C4-2B (cell line): ENCODE measurements around the gene MYO7B.

Experiments
- H3K27ac ChIP-seq: fragments of 450-650 bp; 2 replicates; pipeline ENCODE4 v1.5.1; 2017
- ZFX ChIP-seq: fragments of 450-650 bp; IDR thresholded peaks from 2 replicates; pipeline ENCODE4 v1.6.1; 2017
- TF ChIP-seq, protein P1 (sequence below): fragments of 450-650 bp; conservative IDR thresholded peaks from 2 replicates; pipeline ENCODE4 v1.5.1; 2017; ENCODE audit warnings: mild to moderate bottlenecking

MYO7B gene

GRCh38 chr2:127636248-127637235 is 101.1 kb downstream of the MYO7B start:
- no peak overlapping the region for H3K27ac ChIP-seq
- TF ChIP-seq, protein P1, sequence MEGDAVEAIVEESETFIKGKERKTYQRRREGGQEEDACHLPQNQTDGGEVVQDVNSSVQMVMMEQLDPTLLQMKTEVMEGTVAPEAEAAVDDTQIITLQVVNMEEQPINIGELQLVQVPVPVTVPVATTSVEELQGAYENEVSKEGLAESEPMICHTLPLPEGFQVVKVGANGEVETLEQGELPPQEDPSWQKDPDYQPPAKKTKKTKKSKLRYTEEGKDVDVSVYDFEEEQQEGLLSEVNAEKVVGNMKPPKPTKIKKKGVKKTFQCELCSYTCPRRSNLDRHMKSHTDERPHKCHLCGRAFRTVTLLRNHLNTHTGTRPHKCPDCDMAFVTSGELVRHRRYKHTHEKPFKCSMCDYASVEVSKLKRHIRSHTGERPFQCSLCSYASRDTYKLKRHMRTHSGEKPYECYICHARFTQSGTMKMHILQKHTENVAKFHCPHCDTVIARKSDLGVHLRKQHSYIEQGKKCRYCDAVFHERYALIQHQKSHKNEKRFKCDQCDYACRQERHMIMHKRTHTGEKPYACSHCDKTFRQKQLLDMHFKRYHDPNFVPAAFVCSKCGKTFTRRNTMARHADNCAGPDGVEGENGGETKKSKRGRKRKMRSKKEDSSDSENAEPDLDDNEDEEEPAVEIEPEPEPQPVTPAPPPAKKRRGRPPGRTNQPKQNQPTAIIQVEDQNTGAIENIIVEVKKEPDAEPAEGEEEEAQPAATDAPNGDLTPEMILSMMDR = no peak
- no peak for TF ChIP-seq ZFX

- H3K27ac ChIP-seq = no peak overlapping the region
- TF ChIP-seq, protein P1 = no peak
- TF ChIP-seq ZFX = no peak
Measured at GRCh38 chr2:127637236-127637630, 101.8 kb downstream of the MYO7B start.

- H3K27ac ChIP-seq = no peak overlapping the region
- no peak for TF ChIP-seq ZFX
- TF ChIP-seq, protein P1 = no peak
Measured at GRCh38 chr2:127637725-127638252, 102.3 kb downstream of the MYO7B start.

DNA sequence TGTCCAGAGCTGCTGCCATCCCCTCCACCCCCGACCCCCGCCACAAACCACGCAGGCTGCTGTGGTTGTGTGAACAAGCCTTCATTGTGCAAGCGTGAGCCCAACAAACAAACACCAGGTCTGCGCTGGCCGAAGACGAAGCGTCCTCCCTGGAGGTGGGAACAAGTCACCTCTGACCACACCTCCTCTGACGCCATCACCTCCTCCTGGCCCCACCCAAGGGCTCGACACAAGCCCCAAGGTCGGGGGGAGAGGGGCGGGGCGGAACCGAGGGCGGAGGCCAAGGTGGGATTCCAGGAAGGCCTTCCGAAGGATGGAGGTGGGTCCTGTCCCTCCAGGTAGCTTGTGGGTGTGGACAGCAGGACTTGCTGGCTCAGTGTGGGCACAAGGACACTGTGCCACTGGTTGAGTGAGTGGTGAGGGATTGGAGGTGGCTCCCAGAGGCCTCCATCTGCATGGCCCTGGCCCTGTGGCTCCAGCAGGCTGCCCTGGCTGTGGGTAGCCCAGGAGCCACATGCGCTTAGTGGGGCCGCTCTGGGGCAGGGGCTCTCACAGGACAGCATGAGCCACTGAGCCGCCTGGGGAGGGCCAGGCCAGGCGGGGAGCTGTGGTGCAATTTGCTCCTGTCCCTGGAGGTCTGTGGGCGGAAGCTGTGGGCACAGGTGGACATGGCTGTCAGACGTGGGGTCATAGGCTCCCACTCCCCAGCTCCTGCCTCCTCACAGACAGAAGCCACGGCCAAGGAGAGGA is 103.1 kb downstream of the MYO7B start:
- H3K27ac ChIP-seq = no peak overlapping the region
- TF ChIP-seq, protein P1 = no peak
- TF ChIP-seq ZFX = no peak

GRCh38 chr2:127639111-127639474 is 103.6 kb downstream of the MYO7B start:
- no peak overlapping the region for H3K27ac ChIP-seq
- TF ChIP-seq, protein P1 = no peak
- TF ChIP-seq ZFX = no peak

DNA sequence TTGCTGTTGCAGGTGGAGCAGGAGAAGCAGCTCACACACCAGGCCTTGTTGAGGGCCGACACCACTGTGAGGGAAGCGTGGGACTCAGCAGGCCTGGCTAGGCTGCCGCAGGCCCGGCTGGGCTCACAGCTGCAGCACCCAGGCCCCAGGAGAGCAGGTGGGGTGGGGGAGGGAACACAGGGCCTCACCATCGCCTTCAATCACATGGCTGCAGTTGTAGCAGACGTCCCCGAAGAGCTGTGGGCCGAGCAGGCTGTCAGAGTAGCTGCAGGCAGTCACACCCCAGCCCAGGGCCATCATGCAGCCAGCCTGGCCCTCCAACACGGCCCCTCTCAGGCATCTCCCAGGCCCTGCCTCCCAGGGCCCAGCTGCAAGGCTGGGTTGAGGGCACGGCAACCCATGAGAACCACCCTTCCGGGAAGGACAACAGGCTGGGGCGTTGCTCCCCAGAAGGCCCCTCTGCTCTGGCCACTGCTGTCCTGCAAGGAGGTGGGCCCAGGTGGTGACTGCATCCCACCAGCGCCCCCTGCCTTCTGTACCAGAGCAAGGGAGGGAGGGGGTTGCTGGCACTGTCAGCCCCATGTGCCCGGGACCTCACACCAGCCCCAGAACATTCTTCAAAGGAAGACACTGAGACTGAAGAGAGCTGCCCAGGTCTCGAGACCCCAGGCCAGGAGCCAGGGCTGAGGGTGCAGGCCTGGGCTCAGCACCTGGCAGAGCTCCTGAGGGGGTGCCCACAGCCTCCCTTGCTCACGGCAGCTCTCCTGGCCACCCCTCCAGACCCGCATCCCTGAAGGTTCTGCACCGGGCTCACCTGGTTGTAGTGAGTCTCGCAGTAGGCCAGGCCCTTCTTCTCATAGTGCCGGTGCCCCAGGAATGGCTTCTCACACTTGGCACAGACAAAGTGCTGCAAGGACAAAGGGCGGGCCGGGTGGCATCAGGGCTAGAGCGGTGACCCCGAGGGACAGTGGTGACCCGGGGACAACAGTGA is 104.9 kb downstream of the MYO7B start:
- H3K27ac ChIP-seq = no peak overlapping the region
- TF ChIP-seq, protein P1 = no peak; the same call in 1 of the 2 replicates
- TF ChIP-seq ZFX = no peak
